H9 (cell line): ENCODE data around the gene RIMKLA. TPM values are rescaled to one million over a fixed set of nuclear protein-coding genes. Genes with fewer than 3 reads are reported as not detected.

Experiments used
- DNase-seq: peaks from one replicate; pipeline ENCODE4 v3.0.0-alpha.2; 2017
- H2AFZ ChIP-seq: one replicate; pipeline ENCODE4 v1.6.1; 2013; ENCODE audit warnings: mild to moderate bottlenecking, low read length, control low read depth, moderate library complexity
- H2AK5ac ChIP-seq: 2 replicates; pipeline ENCODE4 v1.6.1; 2013; ENCODE audit warnings: low read length, control low read depth, mixed read lengths; ENCODE audit not compliant: insufficient read length
- H2BK120ac ChIP-seq: one replicate; pipeline ENCODE4 v1.6.1; 2013; ENCODE audit warnings: low read depth, mild to moderate bottlenecking, low read length, control low read depth, inconsistent platforms; ENCODE audit not compliant: poor library complexity, severe bottlenecking
- H2BK12ac ChIP-seq: 2 replicates; pipeline ENCODE4 v1.6.1; 2013; ENCODE audit warnings: low read length, control low read depth, mixed read lengths, low read depth; ENCODE audit not compliant: insufficient read length
- H2BK15ac ChIP-seq: 2 replicates; pipeline ENCODE4 v1.6.1; 2013; ENCODE audit warnings: low read depth, low read length, control low read depth
- H2BK20ac ChIP-seq: one replicate; pipeline ENCODE4 v1.6.1; 2013; ENCODE audit warnings: low read depth, mild to moderate bottlenecking, low read length, control low read depth, inconsistent platforms; ENCODE audit not compliant: poor library complexity, severe bottlenecking
- H2BK5ac ChIP-seq: 2 replicates; pipeline ENCODE4 v1.6.1; 2013; ENCODE audit warnings: low read length, control low read depth, mixed read lengths; ENCODE audit not compliant: insufficient read length
- H3K14ac ChIP-seq: 2 replicates; pipeline ENCODE4 v1.6.1; 2013; ENCODE audit warnings: low read length, control low read depth; ENCODE audit not compliant: insufficient read depth
- H3K18ac ChIP-seq: 2 replicates; pipeline ENCODE4 v1.6.1; 2013; ENCODE audit warnings: low read depth, mild to moderate bottlenecking, mixed read lengths, low read length, control low read depth; ENCODE audit not compliant: insufficient read length
- H3K23ac ChIP-seq: 2 replicates; pipeline ENCODE4 v1.6.1; 2013; ENCODE audit warnings: low read length, control low read depth, mixed read lengths, low read depth; ENCODE audit not compliant: insufficient read length
- H3K23me2 ChIP-seq: 2 replicates; pipeline ENCODE4 v1.6.1; 2013; ENCODE audit warnings: low read depth, mild to moderate bottlenecking, mixed read lengths, low read length, control low read depth; ENCODE audit not compliant: insufficient read length, poor library complexity, severe bottlenecking
- H3K27ac ChIP-seq: 2 replicates; pipeline ENCODE4 v1.5.1; 2013; ENCODE audit warnings: low read length, control low read depth, mixed read lengths, low read depth; ENCODE audit not compliant: insufficient read length
- H3K27me3 ChIP-seq: 2 replicates; pipeline ENCODE4 v1.6.1; 2013; ENCODE audit warnings: low read length, control low read depth, inconsistent platforms; ENCODE audit not compliant: insufficient read depth
- H3K4ac ChIP-seq: 2 replicates; pipeline ENCODE4 v1.6.1; 2013; ENCODE audit warnings: low read depth, mild to moderate bottlenecking, control low read depth, inconsistent platforms, low read length, moderate library complexity
- H3K4me1 ChIP-seq: 2 replicates; pipeline ENCODE4 v1.6.1; 2013; ENCODE audit warnings: low read length, control low read depth, inconsistent platforms; ENCODE audit not compliant: insufficient read depth
- H3K4me2 ChIP-seq: 2 replicates; pipeline ENCODE4 v1.6.1; 2013; ENCODE audit warnings: low read length, control low read depth, mixed read lengths; ENCODE audit not compliant: insufficient read length, insufficient read depth
- H3K56ac ChIP-seq: 2 replicates; pipeline ENCODE4 v1.6.1; 2013; ENCODE audit warnings: low read depth, mild to moderate bottlenecking, mixed read lengths, low read length, control low read depth; ENCODE audit not compliant: insufficient read length
- H3K79me1 ChIP-seq: 2 replicates; pipeline ENCODE4 v1.6.1; 2013; ENCODE audit warnings: low read depth, mild to moderate bottlenecking, moderate library complexity, low read length, control low read depth, inconsistent platforms; ENCODE audit not compliant: insufficient read depth, poor library complexity, severe bottlenecking
- H3K79me2 ChIP-seq: 2 replicates; pipeline ENCODE4 v1.6.1; 2013; ENCODE audit warnings: low read length, control low read depth, inconsistent platforms; ENCODE audit not compliant: insufficient read depth
- H3K9ac ChIP-seq: 2 replicates; pipeline ENCODE4 v1.6.1; 2013; ENCODE audit warnings: low read length, control low read depth, mixed read lengths; ENCODE audit not compliant: insufficient read length; ENCODE audit errors: extremely low read depth
- H3K9me3 ChIP-seq: one replicate; pipeline ENCODE4 v1.6.1; 2013; ENCODE audit warnings: low read depth, low read length, inconsistent platforms; ENCODE audit not compliant: control insufficient read depth
- H3T11ph ChIP-seq: one replicate; pipeline ENCODE4 v1.6.1; 2013; ENCODE audit warnings: mild to moderate bottlenecking, low read length, control low read depth, inconsistent platforms
- H4K20me1 ChIP-seq: one replicate; pipeline ENCODE4 v1.6.1; 2013; ENCODE audit not compliant: control insufficient read depth, insufficient read length, insufficient read depth
- H4K5ac ChIP-seq: 2 replicates; pipeline ENCODE4 v1.6.1; 2013; ENCODE audit warnings: low read depth, mild to moderate bottlenecking, mixed read lengths, low read length, control low read depth; ENCODE audit not compliant: insufficient read length
- H4K8ac ChIP-seq: replicated peaks from 2 replicates; pipeline ENCODE4 v1.6.1; 2013; ENCODE audit warnings: low read length, control low read depth, mixed read lengths, low read depth; ENCODE audit not compliant: insufficient read length
- H4K91ac ChIP-seq: 2 replicates; pipeline ENCODE4 v1.6.1; 2013; ENCODE audit warnings: low read depth, mild to moderate bottlenecking, moderate library complexity, mixed read lengths, low read length, control low read depth; ENCODE audit not compliant: insufficient read length
- H3K27ac Mint-ChIP-seq, 3 experiments: 2 replicates in 2 of 3; 3 replicates in 1 of 3; pipeline ENCODE4 v1.8.0; 2020 to 2021; ENCODE audit warnings: mixed read lengths in 3 of 3, mild to moderate bottlenecking in 1 of 3, moderate library complexity in 1 of 3
- H3K27me3 Mint-ChIP-seq: 2 replicates; pipeline ENCODE4 v1.8.0; 2021; ENCODE audit warnings: low read depth, mild to moderate bottlenecking, moderate library complexity, mixed read lengths
- H3K36me3 Mint-ChIP-seq, 3 experiments: 2 replicates in 2 of 3; 3 replicates in 1 of 3; pipeline ENCODE4 v1.8.0; 2020 to 2021; ENCODE audit warnings: low read depth in 3 of 3, mixed read lengths in 3 of 3; ENCODE audit not compliant: insufficient read depth in 1 of 3
- H3K4me1 Mint-ChIP-seq, 2 experiments: 2 replicates each; pipeline ENCODE4 v1.8.0; 2020; ENCODE audit warnings: mixed read lengths in 2 of 2
- H3K4me3 Mint-ChIP-seq, 2 experiments: 2 replicates in 1 of 2; 3 replicates in 1 of 2; pipeline ENCODE4 v1.8.0; 2020 to 2021; ENCODE audit warnings: mild to moderate bottlenecking in 2 of 2, mixed read lengths in 2 of 2, moderate library complexity in 1 of 2
- H3K9me3 Mint-ChIP-seq, 2 experiments: 2 replicates in 1 of 2; 3 replicates in 1 of 2; pipeline ENCODE4 v1.8.0; 2020; ENCODE audit warnings: mild to moderate bottlenecking in 2 of 2, mixed read lengths in 2 of 2, moderate library complexity in 1 of 2
- CTCF ChIP-seq: fragments of 200-600 bp; sonication (generic); conservative IDR thresholded peaks from 3 replicates; pipeline ENCODE4 v1.8.0; 2021; ENCODE audit warnings: antibody characterized with exemption, mild to moderate bottlenecking
- WGBS: extraction: QIAGEN DNeasy Blood & Tissue Kit; methylation state at CpG from one replicate; pipeline ENCODE4 v1.1.7; 2013; ENCODE audit warnings: missing lambda C conversion rate, low lambda C conversion rate, mixed read lengths; ENCODE audit not compliant: insufficient read length; ENCODE audit errors: extremely low coverage; 5-methylcytosine and 5-hydroxymethylcytosine counted together
- total RNA-seq: library from RNA; stranded (reverse); gene quantifications from 2 replicates; pipeline ENCODE4 v1.2.1, GENCODE V29; 2021

Gene RIMKLA
- total RNA-seq, 1 experiment from 2014 or later = 4.7 TPM

GRCh38 chr1:42359466-42359865 is 21.1 kb upstream of the RIMKLA start:
- Histone ChIP-seq H2BK20ac (no peak overlapping the region), H3K4me1 (no peaks in the 10 kb centered on the region), H3K4ac (no peak overlapping the region), H2BK120ac (no peak overlapping the region), H4K20me1 (no peaks in the 10 kb centered on the region), H2BK5ac (no peak overlapping the region), H3K27ac (no peak overlapping the region), H2BK15ac (no peak overlapping the region), H3K79me2 (no peaks in the 10 kb centered on the region), H3K23me2 (no peaks in the 10 kb centered on the region), H4K91ac (no peak overlapping the region), H3K23ac (no peak overlapping the region), H2AK5ac (no peak overlapping the region), H2AFZ (no peak overlapping the region), H3K79me1 (no peaks in the 10 kb centered on the region), H4K5ac (no peak overlapping the region), H3K4me2 (no peak overlapping the region), H3K9me3 (no peaks in the 10 kb centered on the region), H3K18ac (no peak overlapping the region), H4K8ac (no peak overlapping the region), H3K14ac (no peak overlapping the region), H3K9ac (no peak overlapping the region), H3K27me3 (no peaks in the 10 kb centered on the region), H3T11ph (no peak overlapping the region), H3K56ac (no peak overlapping the region), H2BK12ac (no peak overlapping the region)
- no peaks in the 10 kb centered on the region for H3K36me3 Mint-ChIP-seq
- no peak for TF ChIP-seq CTCF
- no CpG with 5 or more reads among the region's 1 CpG for WGBS
- DNase-seq = no peak
- H3K27ac Mint-ChIP-seq = no peak overlapping the region
- no peaks in the 10 kb centered on the region for H3K9me3 Mint-ChIP-seq
- H3K4me3 Mint-ChIP-seq = no peak overlapping the region
- H3K27me3 Mint-ChIP-seq = peaks cover 8% of the 10 kb centered on the region
- H3K4me1 Mint-ChIP-seq = no peaks in the 10 kb centered on the region
